ENCODE measurements around the gene SH3BP4.

SH3BP4 gene, protein sequence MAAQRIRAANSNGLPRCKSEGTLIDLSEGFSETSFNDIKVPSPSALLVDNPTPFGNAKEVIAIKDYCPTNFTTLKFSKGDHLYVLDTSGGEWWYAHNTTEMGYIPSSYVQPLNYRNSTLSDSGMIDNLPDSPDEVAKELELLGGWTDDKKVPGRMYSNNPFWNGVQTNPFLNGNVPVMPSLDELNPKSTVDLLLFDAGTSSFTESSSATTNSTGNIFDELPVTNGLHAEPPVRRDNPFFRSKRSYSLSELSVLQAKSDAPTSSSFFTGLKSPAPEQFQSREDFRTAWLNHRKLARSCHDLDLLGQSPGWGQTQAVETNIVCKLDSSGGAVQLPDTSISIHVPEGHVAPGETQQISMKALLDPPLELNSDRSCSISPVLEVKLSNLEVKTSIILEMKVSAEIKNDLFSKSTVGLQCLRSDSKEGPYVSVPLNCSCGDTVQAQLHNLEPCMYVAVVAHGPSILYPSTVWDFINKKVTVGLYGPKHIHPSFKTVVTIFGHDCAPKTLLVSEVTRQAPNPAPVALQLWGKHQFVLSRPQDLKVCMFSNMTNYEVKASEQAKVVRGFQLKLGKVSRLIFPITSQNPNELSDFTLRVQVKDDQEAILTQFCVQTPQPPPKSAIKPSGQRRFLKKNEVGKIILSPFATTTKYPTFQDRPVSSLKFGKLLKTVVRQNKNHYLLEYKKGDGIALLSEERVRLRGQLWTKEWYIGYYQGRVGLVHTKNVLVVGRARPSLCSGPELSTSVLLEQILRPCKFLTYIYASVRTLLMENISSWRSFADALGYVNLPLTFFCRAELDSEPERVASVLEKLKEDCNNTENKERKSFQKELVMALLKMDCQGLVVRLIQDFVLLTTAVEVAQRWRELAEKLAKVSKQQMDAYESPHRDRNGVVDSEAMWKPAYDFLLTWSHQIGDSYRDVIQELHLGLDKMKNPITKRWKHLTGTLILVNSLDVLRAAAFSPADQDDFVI

GRCh38 chr2:234951664-234952269 is at the start of gene SH3BP4:
TSS of gene SH3BP4 (plus strand) at chr2:234952017. CDS start at chr2:235035003, 82,986 bp downstream.
- DNase-seq: peak; percentile 72

DNA sequence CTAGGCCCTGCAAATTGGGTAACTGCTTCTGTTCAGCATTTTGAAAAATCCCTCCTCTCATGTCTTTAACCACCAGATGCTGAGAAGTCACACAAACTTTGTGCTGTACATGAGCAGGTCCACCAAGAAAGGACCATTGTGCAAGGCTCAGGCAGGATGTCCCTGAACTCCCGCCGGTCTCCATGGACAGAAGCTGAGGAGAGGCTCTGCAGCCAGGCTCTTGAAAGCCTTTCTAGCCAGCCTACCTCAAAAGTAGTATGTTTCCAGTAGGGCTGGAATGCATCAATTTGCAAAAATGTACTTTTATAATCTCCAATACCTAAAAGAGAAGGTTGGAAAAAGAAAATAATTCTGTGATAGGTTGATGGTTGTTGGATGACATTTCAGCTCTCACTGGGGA is 47.0 kb upstream of the SH3BP4 start:
- no peak for DNase-seq

DNA sequence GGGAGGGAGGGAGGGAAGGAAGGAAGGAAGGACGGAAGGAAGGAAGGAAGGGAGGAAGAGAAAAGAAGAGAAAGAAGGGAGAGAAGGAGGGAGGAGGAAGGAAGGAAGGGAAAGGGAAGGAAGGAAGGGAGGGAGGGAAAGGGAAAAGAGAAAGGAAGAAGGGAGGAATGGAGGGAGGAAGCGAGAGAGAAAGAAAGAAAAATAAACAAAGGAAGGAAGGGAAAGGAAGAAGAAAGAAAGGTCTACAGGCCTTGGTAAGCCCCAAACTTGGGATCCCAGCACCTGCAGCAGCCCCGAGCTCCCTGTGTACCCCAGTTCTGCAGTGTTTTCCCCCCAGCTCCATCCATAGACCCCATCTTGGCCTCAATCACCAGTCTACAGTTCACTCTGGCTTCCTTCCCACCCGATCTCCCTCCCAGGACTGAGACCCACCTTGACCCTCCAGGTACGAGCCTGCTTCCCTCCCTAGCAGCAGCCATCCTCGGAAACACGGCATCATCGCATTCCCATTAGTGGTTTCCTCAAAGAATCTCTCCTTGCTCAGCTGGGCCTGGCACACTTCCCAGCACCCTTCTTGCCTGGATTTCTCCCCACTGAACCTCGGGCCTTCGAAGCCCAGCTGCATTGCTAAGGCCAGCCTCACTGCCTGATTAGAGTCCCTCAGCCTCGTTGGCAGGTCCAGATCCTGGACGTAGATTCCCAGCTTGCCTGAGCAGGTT is 46.1 kb upstream of the SH3BP4 start:
- no peak for DNase-seq

- no peak for DNase-seq
Measured at GRCh38 chr2:234910186-234910679, 41.6 kb upstream of the SH3BP4 start.

GRCh38 chr2:234911271-234911670 is 40.5 kb upstream of the SH3BP4 start:
- peak; percentile 20 for DNase-seq

DNA sequence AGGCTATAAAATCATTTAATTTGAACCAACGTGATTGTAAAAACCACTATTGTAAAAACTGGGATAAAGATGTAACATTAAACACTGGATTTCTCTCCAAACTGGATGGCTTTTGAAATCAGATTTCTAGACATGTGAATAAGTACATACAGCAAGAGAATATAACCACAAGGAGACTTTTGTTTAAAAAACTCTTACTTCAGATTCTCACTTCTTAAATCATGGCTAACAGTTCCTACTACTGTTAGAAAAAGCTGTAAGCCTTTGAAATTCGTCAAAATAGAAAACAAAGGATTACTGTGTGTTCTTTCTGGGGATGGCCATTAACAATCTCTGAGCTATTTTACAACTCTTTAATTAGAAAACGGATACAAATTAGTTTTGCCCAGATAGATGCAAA is 39.4 kb upstream of the SH3BP4 start:
- DNase-seq: no peak

DNA sequence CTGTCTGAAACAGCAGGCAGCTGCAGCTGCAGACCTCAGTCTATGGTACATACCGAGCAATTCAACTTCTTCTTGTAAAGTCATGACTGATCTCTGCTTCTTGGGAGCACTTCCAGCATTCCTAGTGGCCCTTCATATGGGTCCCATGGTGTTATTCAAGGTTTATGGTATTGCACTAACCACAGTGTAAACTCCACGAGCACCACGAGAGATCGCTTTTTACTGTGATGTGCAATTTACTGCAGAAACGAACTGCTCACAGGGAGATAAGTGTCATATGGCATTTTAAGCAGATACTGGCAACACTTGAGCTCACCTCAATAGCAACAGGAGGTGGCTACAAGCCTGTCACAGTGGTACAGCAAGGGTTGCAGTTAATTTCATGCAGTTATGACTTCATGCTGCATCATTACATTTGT is 38.6 kb upstream of the SH3BP4 start:
- DNase-seq: no peak

- no peak for DNase-seq
Measured at GRCh38 chr2:234914371-234915154, 37.3 kb upstream of the SH3BP4 start.

- DNase-seq: no peak
Measured at GRCh38 chr2:234916674-234917073, 35.1 kb upstream of the SH3BP4 start.

GRCh38 chr2:234917211-234917975 is 34.4 kb upstream of the SH3BP4 start:
- no peak for DNase-seq

DNA sequence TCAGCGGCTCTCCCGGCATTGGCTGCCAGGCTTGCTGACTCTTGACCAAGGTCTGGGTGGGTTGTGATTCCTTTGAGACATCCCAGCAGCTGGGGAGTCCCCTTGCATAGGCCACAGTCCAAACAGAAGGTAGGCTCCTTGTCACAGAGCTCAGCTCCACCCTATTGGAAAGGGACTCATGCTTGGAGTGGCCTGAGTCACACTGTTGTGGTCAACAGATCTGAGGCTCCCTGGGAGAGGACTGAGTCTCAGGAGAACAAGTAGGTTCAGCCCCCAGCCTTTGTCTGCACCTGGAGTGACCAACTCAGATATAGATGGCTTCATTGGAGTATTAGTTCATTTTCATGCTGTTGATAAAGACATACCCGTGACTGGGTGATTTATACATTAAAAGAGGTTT is 32.1 kb upstream of the SH3BP4 start:
- DNase-seq: peak; percentile 6

- no peak for DNase-seq
Measured at GRCh38 chr2:234920836-234921235, 31.0 kb upstream of the SH3BP4 start.

DNA sequence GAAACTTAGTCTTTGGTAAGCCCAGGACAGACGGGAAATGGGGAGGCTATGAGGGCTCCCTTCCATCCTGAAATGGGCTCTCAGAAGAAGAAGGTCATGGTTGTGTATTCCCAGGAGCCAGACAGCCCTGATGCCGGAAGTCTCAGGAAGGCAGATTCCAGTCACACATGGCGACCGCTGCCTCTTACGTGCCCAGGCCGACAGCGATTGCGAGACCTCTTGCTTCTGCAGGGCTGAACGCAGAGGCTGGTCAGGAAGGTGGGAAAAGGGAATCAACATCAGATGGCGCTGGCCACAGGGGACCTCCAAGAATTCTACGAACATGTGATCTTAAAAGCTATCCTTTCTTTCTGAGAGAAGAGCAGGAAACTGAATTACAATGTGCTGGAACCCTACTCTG is 22.8 kb upstream of the SH3BP4 start:
- DNase-seq: no peak

- DNase-seq: no peak
Measured at GRCh38 chr2:234930397-234930796, 21.4 kb upstream of the SH3BP4 start.

GRCh38 chr2:234931371-234931770 is 20.4 kb upstream of the SH3BP4 start:
- no peak for DNase-seq

DNA sequence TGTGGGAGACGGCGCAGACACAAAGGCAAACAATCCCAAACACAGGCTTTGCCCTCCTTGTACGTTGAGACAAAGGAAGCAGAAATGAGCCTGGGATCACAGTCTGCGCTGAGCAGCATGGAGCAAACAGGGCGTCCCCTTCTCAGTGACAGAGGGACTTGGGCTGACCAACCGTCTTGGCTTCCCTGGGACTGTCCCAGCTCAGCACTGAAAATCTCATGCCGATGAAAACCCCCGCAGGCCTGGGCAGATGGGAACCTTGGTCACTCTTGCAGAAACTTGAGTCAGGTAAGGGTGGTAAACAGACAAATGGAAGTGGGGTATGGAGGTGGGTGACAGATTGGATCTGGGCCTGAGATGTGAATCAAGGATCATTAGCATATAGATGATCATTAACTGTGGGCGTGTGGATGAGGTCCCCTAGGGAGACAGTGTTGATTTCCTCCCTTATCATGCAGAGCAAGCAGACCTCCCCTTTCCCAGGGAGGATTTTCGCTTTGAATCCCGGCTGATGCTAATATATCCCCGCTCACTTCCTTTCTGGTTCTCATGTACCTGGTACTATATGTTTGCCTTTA is 19.1 kb upstream of the SH3BP4 start:
- DNase-seq: no peak

DNA sequence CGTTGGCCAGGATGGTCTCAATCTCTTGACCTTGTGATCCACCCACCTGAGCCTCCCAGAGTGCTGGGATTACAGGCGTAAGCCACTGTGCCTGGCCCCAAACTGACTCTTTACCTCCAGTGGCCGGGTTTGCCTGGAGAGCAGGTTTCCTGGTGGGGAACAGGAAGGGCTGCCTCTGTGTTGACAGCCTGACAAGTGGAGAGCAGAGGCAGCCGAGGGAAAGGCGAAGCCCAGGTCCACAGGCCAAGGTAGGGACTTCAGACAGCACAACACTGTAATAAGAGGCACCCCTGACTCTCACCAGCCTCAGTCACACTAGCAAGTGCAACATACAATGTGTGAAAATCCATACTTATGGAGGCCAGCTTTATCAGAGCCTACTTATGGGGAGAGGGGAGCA is 16.5 kb upstream of the SH3BP4 start:
- DNase-seq: no peak

DNA sequence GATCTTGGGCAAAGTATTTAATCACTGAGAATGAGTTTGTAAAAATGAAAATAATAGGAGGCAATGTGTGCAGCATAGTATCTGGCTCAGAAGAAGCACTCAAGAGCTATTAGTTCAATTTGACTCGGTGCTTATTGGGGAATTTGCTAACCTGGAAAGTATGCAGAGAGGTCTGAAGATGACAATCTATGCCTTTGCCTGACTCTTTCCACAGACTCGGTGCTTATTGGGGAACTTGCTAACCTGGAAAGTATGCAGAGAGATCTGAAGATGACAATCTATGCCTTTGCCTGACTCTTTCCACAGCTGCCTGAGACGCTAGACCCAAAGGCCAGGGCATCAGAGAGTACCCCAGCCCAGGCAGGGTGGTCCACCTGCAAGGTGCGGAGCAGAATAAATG is 12.2 kb upstream of the SH3BP4 start:
- no peak for DNase-seq

GRCh38 chr2:234939996-234940395 is 11.8 kb upstream of the SH3BP4 start:
- DNase-seq: no peak

- DNase-seq: no peak
Measured at GRCh38 chr2:234940527-234940926, 11.3 kb upstream of the SH3BP4 start.

All from T1000 (cell line).